Thyroid gland (tissue), 4 donors: ENCODE results near the gene NPIPB6.
"Not testable (repeated sequence)": the region's sequence is repeated elsewhere in the genome, so short reads cannot be mapped to it uniquely, and the experiment has no call there.

ENCODE experiments used
- CTCF ChIP-seq, 6 experiments: fragments of 200-600 bp in 3 of 6; fragments of 450-650 bp in 3 of 6; sonication (generic) in 3 of 6; IDR thresholded peaks; one replicate each; pipeline ENCODE4 v1.5.1; 2016 to 2019; ENCODE audit warnings: antibody characterized with exemption in 6 of 6, mild to moderate bottlenecking in 2 of 6, inconsistent platforms in 1 of 6, moderate library complexity in 1 of 6
- POLR2A ChIP-seq, 2 donors: fragments of 450-650 bp; IDR thresholded peaks; one replicate each; pipeline ENCODE4 v1.6.1; 2017; ENCODE audit warnings: antibody characterized with exemption in 2 of 2, mild to moderate bottlenecking in 2 of 2, moderate library complexity in 1 of 2

GRCh38 chr16:28336940-28337710 lies 26.2 kb downstream of the NPIPB6 start:
- not testable (repeated sequence) for TF ChIP-seq CTCF, POLR2A (IDR thresholded peaks at IDR 0.05)
